ENCODE data around the gene LINC00237.

LINC00237 gene

DNA sequence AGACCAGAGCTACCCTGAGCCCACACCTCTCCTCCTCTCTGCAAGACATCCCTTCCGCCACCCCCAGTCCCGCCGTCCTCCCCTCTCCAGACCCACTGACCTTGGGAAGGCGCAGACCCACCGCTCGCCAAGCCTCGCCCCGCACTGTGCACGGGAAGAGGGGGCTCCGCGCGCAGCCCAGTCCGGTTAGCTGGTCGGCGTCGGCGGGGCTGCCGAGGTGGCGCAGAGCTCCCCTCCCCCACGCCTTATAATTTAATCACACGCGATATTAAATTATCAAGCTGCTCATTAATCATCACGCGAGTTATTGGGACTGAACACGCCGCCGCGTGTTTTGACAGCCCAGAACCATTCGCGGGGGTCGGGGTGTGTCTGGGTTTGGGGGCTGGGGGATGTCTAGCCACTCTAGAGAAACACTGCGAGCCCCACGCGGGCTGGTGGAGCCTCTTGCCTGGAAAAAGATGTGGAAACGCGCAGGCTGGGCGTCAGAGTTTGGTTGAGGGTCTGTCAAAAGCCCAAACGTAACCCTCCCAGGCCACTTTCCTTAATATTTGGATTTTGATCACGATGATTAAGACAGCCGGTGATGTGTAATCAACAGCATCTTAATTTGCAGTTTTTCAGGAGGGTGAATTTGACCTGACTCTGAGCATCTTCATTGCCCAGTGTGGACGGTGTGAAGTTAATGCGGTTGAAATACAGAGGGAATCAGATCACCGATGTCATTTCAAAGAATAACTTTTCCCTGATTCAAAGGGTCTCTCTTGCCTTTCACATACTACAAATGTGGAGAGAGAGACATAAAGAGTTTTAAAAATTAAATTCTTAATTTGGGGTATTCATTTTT lies at the start of gene LINC00237:
Gene LINC00237, minus strand, starts transcription at position 188 of the 847 bp plus-strand sequence.
- no peak for DNase-seq

DNA sequence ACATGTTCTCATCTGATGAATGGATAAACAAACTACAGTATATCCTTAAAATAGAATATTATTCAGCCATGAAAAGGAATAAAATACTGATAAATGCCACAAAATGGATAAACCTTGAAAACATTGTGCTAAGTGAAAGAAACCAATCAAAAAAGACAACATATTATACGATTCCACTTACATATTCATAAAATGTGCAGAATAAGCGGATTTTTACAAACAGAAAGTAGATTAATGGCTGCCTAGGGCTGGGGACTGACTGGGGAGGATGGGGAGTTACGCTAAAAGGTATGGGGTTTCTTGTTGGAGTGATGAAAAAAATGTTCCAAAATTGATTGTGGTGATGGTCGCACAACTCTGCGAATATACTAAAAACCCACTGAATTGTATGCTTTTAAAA lies 49.1 kb upstream of the LINC00237 start:
- DNase-seq, result no peak

DNA sequence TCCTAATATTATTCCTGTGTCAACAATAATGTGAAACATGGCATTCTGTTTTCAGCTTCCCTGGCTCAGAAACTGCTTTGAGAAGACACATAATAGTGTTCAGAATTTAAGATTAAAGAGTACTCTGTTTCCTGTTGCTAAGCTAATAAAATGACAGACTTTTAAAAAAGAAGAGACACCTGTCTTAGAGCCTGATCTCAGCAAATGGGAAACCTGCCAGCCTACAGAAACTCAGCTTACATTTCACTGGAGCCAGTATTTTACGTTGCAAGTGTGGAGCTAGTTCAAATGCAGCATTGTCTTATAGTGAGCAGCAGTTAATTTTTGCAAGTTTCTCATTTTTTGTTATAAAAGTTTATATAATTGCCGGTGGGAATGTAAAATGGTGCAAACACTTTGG lies 48.5 kb upstream of the LINC00237 start:
- no peak for DNase-seq

DNA sequence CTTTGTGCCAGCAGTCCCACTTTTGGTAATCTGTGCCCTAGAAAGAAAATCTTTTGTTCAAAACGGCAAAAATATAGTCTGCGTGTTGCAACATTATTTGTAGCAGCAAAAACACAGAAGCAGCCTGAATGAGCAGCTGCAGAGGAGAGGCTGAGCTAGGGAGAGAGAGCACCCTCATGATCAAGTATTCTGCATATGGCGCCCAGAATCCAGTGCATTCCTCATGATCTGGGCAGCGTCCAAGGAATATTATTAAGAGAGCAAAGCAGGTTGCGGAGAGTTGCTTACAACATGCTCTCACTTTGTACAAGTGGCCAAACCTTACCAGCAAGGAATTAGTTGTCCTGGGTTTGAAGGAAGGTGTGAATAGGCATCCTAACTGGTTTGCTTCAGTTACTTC lies 45.6 kb upstream of the LINC00237 start:
- DNase-seq, result no peak

DNA sequence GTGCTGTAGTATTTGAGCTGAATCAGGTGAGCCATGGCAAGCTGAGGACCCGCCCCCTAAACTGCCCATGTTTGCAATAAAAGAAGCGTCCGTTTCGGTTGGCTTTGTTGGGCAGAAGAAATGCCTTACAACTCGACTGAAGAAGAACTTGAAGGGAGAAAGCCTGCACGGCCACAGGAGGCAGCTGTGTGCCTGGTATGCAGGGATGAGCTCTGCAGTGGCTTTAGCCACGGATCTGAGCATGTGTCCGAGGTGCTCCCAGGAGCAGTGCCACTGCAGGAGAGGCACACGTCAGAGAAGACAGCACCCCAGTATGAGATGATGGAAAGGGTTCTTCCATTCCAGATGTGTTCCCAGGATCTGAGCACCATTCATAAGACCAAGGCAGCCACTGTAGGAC lies 43.2 kb upstream of the LINC00237 start:
- no peak for DNase-seq

DNA sequence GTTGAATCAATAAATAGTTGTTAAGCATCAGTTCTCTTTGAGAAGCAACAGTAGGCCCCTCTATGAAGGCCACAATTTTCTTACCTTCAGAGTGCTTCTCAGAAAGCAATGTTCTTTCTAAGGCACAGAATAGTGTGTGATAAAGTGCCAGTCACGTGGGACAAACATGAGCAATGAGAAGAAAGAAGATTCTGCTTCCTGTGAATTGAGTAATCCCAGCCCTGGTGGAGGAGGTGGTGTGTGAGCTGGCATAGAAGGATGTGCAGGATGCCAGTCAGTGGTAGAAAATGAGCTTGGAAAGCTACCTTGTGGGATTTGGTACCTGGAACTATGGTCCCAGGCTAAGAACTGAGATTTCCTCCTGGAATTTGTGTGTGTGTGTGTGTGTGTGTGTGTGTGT lies 41.4 kb upstream of the LINC00237 start:
- DNase-seq, result no peak

DNA sequence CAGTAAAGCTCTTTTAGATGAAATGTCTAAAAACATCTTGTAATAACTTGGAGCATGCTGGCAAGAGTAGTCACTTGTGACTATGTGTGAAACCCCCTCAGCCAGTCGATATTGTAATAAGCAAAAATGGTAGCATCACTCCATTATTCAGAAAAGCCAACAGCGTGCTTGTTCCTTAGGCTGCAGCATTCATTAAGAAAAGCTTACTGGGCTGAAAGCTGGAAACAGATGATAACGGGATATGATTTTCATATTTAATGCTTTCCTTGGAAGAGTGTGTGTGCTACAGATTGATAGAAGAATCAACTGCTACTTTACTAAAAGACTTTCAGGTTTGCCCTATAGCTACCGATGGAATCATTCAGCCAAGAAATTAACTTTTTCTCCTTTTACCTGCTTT lies 40.1 kb upstream of the LINC00237 start:
- DNase-seq, result no peak

DNA sequence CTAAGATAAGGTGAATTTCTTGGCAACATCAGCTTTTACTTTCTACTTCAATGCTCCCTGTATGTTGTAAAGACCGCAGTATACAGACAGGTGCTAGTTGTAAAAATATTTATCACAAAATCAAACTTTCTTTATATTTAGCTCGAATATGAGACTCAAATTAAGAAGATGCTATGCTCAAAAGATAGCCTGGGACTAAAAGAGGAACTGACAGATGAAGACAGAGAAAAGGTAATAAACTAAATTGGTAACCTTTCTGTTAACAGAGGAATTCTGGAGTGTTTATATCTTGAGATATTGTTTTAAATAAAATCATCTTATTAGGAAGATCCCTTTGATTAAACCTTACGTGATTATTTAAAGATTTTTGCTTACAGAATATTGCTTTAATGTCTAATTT lies 39.3 kb upstream of the LINC00237 start:
- no peak for DNase-seq

DNA sequence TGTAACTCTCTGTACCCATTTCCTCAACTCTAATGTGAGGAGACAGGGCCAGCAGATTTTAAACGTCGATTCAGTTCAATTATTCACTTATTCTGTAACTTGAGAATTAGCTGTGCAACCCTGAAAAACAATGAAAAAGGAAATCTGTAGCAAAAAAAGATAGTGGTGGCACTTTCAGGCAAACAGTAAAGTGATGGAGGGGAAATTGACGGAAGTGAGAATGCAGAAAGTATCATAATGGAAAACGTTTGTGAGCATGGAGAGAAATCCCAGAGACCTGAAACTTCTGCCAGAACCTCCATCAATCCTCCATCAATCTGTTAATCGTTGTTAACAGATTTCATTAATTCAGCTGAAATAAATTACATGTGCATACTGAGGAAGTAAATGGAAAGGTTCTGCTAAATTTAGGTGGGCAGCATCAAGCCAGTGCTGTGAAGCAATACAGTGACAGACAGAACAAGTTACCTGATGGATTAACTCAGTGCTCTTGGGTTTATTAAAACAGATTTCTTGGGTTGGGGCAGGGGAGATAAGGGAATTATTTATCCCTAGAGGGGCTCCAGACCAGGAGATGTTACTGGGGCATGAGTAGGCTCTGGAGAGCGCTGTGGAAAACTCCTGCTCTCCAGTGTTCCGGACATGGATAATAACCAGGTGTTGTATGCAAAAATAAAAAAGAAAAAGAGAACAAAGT lies 37.2 kb upstream of the LINC00237 start:
- no peak for DNase-seq

DNA sequence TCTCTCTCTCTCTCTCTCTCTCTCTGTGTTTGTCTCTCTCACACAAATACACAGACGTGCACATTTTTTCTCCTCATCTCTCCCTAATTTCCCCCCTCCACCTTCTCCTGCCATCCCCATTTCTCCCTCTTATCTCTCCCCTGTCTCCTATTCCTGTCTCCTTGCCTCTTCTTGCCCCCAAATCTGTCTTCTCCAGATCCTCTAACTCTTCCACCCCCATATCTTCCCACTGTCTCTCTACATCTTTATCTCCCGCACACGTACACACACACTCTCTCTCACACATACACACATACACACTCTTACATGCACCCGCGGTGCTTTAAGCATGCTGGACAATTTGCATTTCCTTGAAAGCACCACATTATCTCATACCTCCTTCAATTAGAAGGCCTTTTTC lies 35.7 kb upstream of the LINC00237 start:
- DNase-seq, result no peak

DNA sequence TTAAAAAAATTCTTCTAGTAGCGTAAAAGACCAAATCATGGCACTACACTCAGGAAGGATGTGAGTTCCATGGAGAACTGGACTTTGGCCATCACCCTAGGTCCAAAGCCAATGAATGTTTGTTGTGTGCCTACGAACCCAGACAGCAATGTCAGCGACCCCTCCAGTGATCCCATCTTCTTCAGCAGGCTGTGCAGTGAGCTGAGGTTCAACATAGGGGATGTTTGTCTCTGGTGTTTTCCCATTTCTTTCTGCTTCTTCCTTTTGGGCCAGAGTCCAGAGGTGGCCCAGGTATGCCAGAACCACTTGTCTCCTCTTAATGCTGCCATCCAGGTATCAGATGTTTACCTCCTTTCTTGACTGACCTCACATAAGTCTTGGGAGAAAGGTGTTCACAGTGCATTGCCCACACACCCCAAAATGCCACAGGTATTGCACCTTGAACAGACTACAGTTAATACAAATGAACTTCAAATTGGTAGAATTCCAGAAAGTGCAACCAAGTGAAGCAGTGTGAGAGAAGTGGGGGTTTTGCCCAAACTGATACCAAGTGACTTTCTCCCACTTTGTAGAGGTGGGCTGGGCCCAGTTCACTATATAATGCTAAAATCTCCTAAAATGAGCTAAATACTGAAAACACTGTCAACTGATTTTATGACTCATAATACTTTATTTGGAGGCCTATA lies 33.9 kb upstream of the LINC00237 start:
- DNase-seq, result no peak

DNA sequence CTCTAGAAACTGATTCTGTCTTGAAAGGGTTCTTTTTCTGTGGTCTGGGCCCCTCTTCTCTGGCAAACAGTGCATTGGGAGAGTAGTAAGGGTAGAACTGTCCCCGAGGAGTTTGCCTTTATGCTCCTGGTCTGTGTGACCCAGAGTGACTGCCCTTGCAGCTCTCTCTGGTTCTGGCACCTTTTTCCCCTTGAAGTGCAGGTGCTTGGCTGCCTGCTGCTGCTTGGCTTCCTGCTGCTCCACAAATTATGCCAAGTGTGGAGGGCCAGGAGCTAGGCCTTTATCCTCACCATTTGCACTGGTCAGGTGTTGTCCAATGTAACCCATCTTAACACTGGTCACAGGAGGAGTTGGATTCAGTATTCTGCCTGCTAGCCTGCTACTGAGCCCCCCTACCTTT lies 30.9 kb upstream of the LINC00237 start:
- no peak for DNase-seq

DNA sequence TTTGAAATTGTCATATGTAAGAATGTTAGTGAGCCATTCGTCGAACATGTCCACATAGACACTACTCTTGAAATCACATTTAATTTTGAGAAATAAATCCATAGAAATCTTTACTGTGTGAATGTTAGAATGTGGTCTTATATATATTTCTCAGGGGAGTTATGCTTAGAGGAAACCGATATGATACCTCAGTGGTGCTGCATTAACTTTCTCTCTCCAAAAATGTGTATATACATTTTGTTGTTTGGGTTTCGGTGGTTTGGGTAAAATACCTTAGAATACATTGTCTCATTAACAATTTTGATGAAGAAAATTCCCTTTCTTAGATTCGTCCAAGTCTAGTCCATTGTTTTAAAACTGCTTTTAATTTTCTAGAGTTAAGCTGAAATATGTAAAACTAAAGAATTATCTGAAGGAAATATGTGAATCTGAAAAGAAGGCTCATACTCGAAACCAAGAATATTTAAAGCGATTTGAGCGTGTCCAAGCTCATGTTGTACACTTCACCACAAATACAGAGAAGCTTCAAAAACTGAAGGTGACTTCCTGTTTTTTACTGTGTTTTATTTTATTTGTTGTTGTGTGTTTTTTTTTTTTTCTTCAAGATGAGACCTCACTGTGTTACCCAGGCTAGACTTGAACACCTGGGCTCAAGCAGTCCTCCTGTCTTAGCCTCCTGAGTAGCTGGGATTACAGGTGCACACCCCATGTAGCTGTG lies 30.0 kb upstream of the LINC00237 start:
- no peak for DNase-seq

DNA sequence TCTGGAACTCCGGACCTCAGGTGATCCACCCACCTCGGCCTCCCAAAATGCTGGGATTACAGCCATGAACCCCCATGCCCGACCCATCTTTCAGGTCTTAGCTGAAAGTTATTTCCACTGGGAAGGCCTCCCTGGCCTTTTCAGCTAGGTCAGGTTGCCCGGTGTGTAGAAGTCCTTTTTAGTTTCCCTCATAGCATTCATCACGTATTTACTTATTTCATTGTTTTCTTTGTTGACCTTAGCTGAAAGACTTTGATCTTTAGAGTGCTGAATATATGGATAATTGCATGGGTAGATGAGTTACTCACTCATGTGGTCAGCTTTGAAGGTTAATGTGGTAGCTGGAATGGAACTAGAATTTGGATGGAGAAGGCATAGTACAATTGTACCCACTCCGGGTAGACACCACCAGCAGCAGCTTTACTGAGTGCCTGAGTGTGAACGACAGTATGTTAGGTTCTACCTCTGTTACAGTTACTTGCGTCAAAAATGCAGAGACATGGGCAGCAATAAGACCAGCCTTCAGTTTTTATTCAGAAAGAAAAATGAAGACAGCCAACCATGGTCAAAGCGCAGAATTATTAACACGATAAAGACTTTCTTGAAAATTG lies 28.8 kb upstream of the LINC00237 start:
- no peak for DNase-seq

DNA sequence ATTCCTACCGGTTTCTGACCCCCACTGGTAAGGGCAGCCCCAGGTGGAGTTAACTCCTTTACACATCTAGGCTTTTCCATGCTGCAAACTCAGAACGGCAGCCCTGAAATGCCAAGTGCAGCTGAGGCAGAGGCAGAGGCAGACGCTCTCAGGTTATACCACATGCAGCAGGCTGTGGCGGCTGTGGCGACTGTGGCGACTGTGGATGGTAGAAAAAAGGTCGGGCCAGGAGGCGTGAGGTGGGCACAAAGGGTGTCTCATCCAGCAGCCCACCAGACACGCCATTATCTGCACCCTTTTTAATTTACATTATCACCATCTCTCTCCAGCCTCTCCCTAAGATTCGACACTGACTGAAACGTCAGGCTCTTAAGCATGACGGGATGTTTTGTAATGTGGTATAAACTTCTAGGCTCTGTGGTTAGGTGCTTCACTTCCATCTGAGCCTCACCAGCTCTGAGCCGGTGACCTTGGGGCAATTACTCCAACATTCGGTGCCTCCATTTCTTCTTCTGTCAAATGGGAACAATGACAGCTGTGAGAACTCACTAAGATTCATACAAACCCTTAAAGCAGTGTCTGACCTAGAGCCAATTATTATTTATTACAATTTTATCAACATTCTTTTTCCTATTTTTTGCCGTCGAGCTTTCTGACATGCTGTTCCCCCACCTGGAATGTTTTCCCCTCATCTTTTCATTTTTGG lies 27.9 kb upstream of the LINC00237 start:
- DNase-seq, result no peak

DNA sequence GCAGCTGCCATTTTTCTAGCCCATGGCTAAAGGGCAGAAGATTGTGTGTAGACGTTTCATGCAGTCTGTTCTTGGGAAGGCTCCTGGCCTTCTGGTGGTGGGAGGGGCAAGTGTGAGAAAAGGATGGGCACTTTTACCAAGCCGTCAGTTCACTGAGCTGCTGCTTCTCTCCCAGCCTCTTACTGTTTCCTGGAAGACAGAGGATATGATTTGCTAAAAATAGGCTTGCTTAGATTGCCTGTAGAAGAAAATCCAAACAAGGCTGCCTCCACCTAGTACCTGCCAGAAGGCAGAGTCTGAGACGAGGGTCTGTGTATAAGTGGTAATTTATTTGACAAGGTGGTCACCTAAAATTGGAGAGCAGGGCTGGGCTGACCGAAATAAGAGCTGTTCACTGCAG lies 27.2 kb upstream of the LINC00237 start:
- DNase-seq, result no peak

DNA sequence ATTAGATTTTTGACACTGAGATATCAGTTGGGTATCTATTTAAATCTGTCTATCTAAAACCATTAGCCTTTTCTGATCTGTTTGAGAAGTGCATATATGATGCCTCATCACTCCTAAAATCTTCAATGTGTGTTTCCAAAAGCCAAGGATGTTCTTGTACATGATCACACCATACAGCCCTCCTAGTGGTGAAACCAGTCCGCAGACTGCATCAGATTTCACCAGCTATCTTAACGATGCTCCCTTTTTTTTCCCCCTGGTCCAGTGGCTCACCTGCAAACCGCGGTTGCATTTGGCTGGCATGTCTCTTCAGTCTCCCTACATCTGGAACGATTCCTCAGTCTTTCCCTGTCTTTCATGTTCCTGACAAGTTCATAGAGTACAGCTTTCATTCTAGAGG lies 23.7 kb upstream of the LINC00237 start:
- no peak for DNase-seq

DNA sequence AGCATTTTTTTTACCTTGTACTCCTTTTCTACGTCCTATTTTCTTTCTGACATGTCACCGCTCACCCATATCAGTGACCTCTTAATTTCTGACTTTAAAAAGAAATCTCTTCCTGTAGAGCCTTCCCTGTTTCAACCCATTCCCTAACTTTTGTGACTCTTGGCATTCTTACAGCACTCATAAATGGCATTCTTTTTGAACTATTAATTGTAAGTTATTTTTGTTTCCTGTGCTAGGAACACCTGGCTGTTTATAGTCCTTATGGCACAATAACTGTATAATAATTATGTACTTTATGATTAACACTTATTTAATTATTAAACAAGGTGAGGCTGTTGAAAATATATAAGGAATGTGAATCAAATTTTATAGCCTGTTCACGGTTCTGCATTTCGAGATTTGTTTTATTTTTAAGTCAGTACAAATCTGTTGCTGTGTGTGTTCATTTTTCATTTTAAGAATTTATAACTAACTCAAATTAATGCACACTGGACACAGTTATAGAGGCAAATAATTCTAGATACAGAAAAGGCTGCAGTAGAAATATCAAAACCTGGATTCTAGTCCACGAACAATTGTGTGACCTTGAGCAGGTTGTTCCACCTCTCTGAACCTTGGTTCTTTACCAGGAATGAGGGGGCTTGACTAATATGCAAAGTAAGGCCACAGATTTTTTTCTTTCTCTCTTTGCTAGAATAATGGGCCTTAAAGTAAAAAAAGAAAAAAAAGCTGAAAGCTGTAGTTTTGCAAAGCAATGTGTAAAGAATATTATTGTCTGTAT lies 21.2 kb upstream of the LINC00237 start:
- no peak for DNase-seq

DNA sequence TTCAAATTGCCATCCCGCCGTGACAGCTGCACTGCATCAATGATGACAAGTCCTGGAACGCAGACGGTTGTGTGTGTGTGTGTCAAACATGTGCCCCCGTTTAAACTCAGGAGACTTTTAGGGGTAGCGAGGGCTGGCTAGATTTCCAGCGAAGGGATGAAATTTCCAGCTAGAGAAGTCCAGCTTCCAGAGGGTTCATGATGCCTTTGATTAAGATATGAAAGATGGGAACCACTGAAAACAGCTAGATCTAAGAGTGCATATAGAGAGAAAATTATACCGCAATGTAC lies 20.4 kb upstream of the LINC00237 start:
- DNase-seq, result no peak

DNA sequence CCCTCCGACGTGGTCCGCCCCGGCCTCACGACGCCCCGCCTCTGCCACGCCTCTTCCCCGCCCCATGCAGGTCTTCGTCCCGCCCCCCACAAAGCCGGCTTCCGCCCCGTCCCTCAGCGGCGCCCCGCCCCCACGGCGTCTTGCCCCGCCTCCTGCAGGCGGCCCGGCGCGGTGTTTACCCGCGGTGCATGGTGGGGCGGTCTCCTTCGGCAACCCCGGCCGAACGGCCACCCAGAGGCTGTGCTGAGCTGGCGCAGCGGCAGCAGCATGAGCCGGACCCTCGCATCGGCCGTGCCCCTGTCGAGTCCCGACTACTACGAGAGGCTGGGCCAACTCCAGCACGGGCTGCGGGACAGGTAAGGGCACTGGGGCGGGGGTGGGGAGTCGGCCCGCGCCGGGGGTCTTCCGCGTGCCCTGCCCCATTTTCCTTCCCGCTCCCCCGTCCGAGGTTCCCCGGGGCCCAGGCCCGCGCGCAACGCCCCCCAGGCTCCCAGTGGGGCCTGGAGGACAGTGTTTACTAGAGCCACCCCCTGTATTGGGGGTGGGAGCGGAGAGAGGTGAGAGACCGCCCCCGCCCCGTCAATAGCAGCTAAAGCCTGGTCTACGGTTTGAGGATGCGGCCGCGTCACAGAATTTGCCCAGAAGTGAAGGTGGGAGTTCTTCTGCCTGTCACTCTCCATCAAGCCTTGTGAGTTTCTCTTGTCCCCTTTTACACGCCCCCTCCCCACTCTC lies 19.9 kb upstream of the LINC00237 start, which contains the start of gene KIZ:
Gene KIZ, plus strand, starts transcription at position 234 of the 732 bp plus-strand sequence. Its CDS starts 34 bp downstream, at position 268.
- peak; percentile 95 for DNase-seq

Measured in NCI-H82 (cell line).